HG03066 (cell line): Measurements from ENCODE around the gene PSEN1.

Experiments used
- ATAC-seq: cut with Tn5 transposase; IDR thresholded peaks from one replicate; pipeline ENCODE4 v1.9.1; 2021; ENCODE audit warnings: low read depth; ENCODE audit not compliant: unreplicated experiment

PSEN1 gene

DNA sequence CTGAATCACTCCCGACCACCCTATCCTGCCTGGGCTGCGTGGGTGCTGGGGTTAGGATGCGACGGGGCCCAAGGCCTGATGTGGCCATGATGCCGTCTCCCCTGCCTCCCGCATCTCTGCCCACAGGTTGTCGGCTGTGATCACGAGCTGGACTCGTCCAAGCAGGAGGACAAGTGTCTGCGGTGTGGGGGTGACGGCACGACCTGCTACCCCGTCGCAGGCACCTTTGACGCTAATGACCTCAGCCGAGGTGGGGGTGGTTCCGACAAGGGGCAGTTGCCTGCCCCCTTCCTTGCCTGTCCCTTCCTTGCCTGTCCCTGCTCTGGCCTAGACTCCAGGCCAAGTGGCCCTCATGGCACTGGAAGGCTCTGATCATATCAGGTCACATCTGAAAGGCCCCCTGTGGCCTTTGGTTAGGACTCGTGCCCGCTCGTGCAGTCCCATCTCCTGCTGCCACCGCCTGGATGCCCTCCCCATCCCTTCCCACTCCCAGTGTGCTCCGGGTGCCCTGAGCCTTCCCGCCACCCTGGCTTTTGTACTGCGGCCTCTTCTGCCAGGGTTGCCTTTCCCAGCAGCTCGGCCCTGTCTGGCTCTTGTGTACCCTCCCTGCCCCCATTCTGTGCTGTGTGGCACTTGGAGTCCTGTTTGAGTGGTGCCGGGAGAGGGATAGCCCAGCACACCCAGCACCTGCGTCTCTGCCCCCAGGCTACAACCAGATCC, 114.6 kb downstream of the PSEN1 start:
- ATAC-seq: no peak

GRCh38 chr14:73251516-73252215, 115.4 kb downstream of the PSEN1 start:
- ATAC-seq: no peak

DNA sequence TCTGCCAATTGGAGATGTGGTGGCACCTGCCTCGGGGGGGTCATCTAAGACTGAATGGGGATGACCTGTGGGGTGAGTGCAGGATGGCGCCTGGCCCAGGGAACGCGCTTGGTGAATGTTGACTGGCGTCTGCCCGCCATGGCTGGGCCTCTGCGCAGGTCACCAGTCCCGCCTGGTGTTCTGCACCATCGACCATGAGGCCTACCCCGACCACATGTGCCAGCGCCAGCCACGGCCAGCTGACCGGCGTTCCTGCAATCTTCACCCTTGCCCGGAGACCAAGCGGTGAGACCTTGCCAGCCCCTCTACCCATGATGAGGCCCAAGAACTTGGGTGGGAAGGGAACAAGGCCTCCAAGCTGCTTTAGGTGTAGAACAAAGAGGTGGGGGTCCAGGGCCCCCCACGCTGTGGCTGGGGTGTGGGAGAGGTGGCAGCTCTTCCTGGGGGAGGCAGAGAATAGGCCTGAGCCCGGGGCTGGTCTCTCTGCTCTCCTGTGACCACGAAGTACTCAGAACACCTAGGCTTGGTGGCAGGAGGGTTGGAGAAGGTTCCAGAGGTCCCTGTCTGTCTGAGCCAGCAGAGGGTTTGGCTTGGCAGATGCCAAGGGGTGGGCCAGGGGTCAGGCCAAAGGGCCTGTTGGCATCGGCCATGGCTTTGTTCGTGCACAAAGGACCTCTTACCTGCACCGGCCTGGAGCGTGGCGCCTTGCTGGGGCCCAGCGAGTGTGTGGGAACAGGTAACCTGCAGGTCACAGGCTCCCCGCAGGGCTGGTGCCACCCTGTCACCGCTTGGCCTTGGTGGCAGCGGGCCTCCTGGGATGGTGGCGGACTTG, 116.4 kb downstream of the PSEN1 start:
- ATAC-seq: no peak

- ATAC-seq: no peak
These were observed 117.0 kb downstream of the PSEN1 start for GRCh38 chr14:73253323-73253610.

DNA sequence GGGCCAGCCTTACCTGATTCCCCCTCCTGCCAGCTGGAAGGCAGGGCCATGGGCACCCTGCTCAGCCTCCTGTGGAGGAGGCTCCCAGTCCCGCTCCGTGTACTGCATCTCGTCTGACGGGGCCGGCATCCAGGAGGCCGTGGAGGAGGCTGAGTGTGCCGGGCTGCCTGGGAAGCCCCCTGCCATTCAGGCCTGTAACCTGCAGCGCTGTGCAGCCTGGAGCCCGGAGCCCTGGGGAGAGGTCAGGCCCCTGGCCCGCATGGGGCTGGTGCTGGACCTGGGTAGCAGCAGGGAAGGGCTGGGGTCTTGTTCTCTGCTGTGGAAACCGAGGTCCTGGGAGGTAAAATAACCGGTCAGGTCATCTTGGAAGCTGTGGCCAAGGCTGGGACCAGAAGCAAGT, 117.4 kb downstream of the PSEN1 start:
- ATAC-seq: no peak

DNA sequence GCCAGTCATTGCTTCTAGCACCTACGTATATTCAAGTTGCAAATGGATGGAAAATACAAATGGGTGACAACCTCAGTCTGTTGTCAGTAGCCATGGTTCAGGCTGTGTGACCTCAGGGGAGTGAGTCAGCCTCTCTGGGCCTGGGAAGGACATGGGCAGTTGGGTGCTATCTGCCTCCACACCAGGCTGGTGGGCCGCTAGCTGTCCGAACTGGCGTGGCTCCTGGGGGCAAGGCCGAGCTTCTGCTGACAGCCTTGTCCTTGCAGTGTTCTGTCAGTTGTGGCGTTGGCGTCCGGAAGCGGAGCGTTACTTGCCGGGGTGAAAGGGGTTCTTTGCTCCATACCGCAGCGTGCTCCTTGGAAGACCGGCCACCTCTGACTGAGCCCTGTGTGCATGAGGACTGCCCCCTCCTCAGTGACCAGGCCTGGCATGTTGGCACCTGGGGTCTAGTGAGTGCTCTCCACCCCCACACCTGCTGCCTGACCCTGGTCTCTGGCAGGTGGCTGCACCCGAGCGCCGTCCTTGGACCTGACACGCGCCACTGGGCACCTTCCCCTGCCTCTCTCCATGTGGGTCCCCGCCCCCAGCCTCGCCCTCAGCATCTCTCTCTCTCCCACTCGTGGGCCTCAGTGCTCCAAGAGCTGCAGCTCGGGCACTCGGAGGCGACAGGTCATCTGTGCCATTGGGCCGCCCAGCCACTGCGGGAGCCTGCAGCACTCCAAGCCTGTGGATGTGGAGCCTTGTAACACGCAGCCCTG, 118.1 kb downstream of the PSEN1 start:
- no peak for ATAC-seq

- ATAC-seq: no peak
These were observed 118.7 kb downstream of the PSEN1 start for GRCh38 chr14:73255005-73255400.

DNA sequence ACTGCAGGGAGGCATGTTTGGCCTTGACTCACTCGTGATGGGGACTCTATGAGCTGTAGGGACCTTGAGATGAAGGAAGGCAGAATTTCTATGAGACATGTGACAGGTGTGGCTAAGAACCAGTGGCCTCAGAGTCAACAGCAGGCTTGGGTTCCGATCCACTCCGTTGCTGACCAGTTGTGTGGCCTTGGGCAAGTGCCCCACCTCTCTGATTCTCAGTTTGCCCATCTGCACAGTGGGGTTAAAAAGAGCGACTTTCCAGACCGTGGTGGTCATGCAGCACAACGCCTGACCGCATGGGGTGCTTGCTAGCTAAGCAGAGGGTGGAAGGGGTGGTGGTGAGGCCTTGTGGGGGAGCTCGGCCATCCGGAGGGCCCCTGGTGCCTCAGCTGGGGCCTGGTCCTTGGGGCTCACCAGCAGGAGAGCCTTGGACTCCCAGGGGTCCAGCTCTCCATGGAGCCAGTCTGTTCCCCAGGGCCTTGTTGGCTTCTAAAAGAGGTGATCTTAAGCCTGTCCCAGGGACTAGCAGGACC, 119.5 kb downstream of the PSEN1 start:
- no peak for ATAC-seq

- ATAC-seq: no peak
These were observed 121.8 kb downstream of the PSEN1 start for GRCh38 chr14:73258076-73258475.

GRCh38 chr14:73258845-73259611, 122.7 kb downstream of the PSEN1 start:
- ATAC-seq: no peak

DNA sequence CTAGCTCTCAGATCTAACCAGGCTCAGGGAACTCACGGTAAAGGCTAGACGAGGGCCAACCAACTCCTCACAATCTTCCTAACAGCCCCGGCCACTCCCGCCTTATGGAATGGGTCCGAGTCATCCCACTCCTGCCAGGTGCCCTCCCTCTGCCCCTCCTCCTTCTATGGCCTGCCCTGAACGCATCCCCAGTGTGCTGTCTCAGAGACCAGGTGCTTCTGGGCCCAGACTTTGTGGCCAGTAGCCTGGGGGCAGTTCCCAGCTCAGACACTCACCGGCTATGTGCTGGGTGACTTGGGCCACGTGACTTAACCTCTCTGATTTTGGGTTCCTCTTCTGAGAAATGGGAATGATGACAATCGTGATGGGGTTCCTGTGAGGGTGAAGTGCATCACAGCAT, 123.5 kb downstream of the PSEN1 start:
- ATAC-seq: no peak

DNA sequence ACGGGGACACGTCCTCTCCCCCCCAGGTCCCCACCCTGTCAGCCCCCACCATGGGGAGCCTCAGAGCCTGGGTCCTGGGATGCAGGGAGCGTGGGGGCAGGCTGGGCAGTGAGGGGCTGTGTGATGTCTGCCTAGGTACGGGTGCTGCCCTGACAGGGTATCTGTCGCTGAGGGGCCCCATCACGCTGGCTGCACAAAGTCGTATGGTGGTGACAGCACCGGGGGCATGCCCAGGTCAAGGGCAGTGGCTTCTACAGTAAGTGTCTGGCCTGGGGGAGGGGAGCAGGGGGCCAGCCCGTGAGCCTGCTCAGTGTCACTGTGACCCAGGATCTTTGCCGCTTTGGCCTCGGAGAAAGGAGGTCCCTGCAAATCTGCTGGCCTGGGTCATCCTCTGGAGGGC, 124.3 kb downstream of the PSEN1 start:
- no peak for ATAC-seq

GRCh38 chr14:73261075-73261474, 124.8 kb downstream of the PSEN1 start:
- ATAC-seq: no peak

DNA sequence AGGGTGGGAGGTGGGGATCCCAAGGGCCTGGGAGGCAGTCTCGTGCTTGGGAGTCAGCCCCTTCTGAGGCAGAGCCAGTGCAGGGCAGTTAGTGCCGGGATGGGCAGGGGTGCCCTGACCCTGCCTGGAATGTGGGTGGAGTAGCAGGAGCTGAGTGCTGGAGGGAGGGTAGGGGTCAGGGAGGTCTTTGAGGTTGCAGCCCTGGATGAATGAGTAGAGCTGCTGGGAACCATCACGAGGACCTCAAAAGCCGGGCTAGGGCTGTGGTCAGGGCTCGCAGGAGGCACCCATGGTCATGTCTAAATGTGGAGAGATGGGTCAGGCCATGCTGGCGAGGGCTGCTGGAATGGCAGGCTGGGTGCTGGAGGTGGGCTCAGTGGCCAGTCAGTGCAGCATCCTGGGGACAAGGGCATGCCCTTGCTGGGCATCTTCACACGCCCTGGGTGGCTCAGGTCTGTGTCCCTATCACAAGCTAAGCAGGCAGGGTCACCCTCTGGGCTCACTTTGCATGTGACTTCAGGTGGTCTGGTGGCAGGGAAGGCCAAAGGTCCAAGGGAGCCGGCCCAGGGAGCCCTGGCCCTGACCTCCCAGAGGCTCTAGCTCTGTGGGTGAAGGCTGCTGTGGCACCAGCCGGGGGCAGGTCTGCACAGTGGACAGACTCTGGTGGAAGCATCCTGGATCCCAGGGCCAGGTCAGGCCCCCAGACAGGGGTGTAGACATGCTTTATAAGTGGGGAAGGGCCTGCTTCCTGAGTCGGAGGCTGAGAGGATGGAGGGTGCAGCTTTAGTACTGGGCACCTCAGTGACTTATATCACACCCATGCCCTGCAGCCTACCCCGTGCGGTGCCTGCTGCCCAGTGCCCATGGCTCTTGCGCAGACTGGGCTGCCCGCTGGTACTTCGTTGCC, 125.5 kb downstream of the PSEN1 start:
- ATAC-seq: no peak

- no peak for ATAC-seq
These were observed 126.3 kb downstream of the PSEN1 start for GRCh38 chr14:73262427-73263183.

GRCh38 chr14:73263606-73264005, 127.3 kb downstream of the PSEN1 start:
- no peak for ATAC-seq

- ATAC-seq: no peak
These were observed 128.0 kb downstream of the PSEN1 start for GRCh38 chr14:73264080-73264884.
